Lung (tissue), 12 donors: ENCODE data around the gene PTH2. TPM values are rescaled to one million over a fixed set of nuclear protein-coding genes. Genes with fewer than 3 reads are reported as not detected.
A peak's percentile ranks its signal among the peaks of the same experiment; 100 is the strongest.

Source experiments
- ATAC-seq: fragments of 200-7000 bp; cut with Tn5 transposase; one replicate; pipeline ENCODE4 v1.9.1; 2020; ENCODE audit warnings: moderate number of reproducible peaks; ENCODE audit not compliant: insufficient read depth, low FRiP score
- DNase-seq, 3 donors: peaks; one replicate each; pipeline ENCODE4 v3.0.0-alpha.2; 2013 to 2017
- H3K27ac ChIP-seq, 2 donors: one replicate each; pipeline ENCODE4 v1.5.1; 2013; ENCODE audit warnings: mild to moderate bottlenecking in 2 of 2, moderate library complexity in 2 of 2, control low read depth in 1 of 2, inconsistent platforms in 1 of 2, low read depth in 1 of 2, low read length in 1 of 2
- H3K27me3 ChIP-seq, 3 donors: one replicate each; pipeline ENCODE4 v1.5.1; 2013; ENCODE audit warnings: low read length in 2 of 3; ENCODE audit not compliant: control insufficient read depth in 3 of 3, insufficient read depth in 3 of 3
- H3K36me3 ChIP-seq, 4 donors: one replicate each; pipeline ENCODE4 v1.5.1; 2013; ENCODE audit warnings: low read length in 4 of 4, mild to moderate bottlenecking in 1 of 4, moderate library complexity in 1 of 4; ENCODE audit not compliant: control insufficient read depth in 4 of 4, insufficient read depth in 4 of 4
- H3K4me1 ChIP-seq, 5 donors: one replicate each; pipeline ENCODE4 v1.5.1; 2013; ENCODE audit warnings: low read length in 5 of 5, mild to moderate bottlenecking in 2 of 5, moderate library complexity in 1 of 5; ENCODE audit not compliant: control insufficient read depth in 5 of 5, insufficient read depth in 5 of 5
- H3K4me3 ChIP-seq: one replicate; pipeline ENCODE4 v1.5.1; 2013; ENCODE audit warnings: mild to moderate bottlenecking, control low read depth, moderate library complexity
- H3K9ac ChIP-seq, 2 donors: one replicate each; pipeline ENCODE4 v1.5.1; 2013; ENCODE audit warnings: low read length in 2 of 2, control low read depth in 1 of 2; ENCODE audit not compliant: insufficient read depth in 1 of 2
- H3K9me3 ChIP-seq, 4 donors: one replicate each; pipeline ENCODE4 v1.5.1; 2013; ENCODE audit warnings: low read length in 3 of 4, mild to moderate bottlenecking in 1 of 4, moderate library complexity in 1 of 4; ENCODE audit not compliant: control insufficient read depth in 4 of 4, insufficient read depth in 3 of 4
- WGBS, 2 donors: extraction: QIAGEN DNeasy Blood & Tissue Kit; methylation state at CpG; one replicate each; pipeline ENCODE4 v1.1.7; 2013; 5-methylcytosine and 5-hydroxymethylcytosine counted together
- polyA plus RNA-seq, 2 donors: library from polyadenylated mRNA; stranded (reverse); fragments of 200-250 nt; gene quantifications; one replicate each; pipeline ENCODE4 v1.2.1, GENCODE V29; 2013
- total RNA-seq, 2 donors: library from RNA; depleted of rRNA in 1 of 2; stranded (reverse); fragments of >200 nt in 1 of 2; gene quantifications; one replicate each; pipeline ENCODE4 v1.2.1, GENCODE V29; 2014 to 2021
- TF ChIP-seq, protein P1 (sequence below): IDR thresholded peaks from 2 replicates; pipeline ENCODE4 v1.5.1; 2012; ENCODE audit warnings: mild to moderate bottlenecking; ENCODE audit errors: control extremely low read depth, extremely low read depth
- donor health status: control.
- donor health status: control.
- donor health status: Bipolar disorder and iron deficiency.
- donor health status: healthy.
- donor health status: DM: yes; HTN: yes; CAD: no.

The PTH2 gene
- total and polyA plus RNA-seq, 4 donors = not detected

DNA sequence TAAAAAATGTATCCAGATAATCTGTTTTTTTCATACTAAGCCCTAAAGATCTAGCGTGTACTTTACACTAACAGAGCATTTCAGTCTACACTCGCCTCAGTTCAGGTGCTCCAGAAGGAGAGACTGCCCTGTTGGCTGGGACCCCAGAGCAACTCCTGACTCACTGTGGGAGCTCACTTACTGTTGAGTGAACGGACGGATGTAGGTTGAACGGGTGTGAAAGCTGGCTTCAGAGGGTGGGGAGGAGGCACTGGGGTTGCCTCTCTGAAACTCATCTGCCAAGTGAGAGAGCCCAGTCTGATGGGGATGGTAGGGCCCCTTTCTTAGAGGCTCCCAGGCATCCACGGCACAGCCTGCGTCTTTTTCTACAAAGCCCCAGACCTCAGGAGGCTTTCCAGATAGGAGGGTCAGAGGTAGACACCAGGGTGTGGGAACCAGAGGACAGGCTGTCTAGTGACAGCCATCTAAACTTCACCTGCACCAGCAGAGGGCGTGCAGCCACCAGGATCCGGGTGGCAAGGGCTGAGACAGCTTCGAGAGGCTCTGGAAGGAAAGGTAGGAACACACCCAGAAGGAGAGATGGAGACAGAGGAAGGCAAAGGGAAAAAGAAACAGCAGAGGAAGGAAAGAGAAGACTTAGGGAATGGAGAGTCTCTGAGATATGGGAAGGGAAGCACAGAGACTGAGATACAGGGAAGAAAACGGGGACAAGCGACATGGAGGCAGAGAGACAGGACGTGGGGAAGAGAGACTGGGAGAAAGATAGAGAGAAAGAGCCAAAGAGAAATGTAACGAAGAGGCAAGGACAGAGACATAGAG, 31.5 kb downstream of the PTH2 start:
- no peak overlapping the region for H3K27ac ChIP-seq
- ATAC-seq (peak; percentile 55), DNase-seq (peak; percentile 74 to 79 (median 77))
- peaks cover 0 to 11% (median 5%) of the 10 kb centered on the region in 3 donors for H3K27me3 ChIP-seq
- H3K36me3 ChIP-seq = no peaks in the 10 kb centered on the region
- peaks cover 0 to 2% (median 0%) of the 10 kb centered on the region in 4 donors for H3K9me3 ChIP-seq
- H3K4me3 ChIP-seq = no peak overlapping the region
- H3K9ac ChIP-seq = no peak overlapping the region
- WGBS, 2 donors = 26 to 29% methylated on average over 14 of the region's 14 CpGs
- TF ChIP-seq, protein P1, sequence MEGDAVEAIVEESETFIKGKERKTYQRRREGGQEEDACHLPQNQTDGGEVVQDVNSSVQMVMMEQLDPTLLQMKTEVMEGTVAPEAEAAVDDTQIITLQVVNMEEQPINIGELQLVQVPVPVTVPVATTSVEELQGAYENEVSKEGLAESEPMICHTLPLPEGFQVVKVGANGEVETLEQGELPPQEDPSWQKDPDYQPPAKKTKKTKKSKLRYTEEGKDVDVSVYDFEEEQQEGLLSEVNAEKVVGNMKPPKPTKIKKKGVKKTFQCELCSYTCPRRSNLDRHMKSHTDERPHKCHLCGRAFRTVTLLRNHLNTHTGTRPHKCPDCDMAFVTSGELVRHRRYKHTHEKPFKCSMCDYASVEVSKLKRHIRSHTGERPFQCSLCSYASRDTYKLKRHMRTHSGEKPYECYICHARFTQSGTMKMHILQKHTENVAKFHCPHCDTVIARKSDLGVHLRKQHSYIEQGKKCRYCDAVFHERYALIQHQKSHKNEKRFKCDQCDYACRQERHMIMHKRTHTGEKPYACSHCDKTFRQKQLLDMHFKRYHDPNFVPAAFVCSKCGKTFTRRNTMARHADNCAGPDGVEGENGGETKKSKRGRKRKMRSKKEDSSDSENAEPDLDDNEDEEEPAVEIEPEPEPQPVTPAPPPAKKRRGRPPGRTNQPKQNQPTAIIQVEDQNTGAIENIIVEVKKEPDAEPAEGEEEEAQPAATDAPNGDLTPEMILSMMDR = peak; percentile 90
- no peaks in the 10 kb centered on the region for H3K4me1 ChIP-seq

DNA sequence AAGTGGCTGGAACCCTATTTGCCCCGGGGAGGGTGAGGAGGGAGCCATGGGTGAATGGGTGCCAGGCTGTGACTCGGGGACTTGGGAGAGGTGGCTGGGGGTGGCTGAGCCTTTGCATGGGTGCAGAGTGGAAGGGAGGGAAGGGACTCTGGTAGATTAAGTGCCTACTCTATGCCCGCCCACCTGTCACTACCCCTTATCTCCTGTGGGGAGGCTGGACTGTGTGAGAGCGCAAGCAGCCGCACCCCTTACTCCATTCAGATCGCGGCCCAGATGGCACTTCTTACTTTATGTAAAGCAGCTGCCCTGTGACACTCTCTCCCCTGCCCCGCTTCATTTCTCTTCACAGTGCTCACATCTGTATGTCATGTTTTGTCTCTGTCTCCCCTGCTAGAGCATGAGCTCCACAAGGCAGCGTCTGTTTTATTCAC, 32.3 kb downstream of the PTH2 start:
- H3K4me1 ChIP-seq = no peaks in the 10 kb centered on the region
- TF ChIP-seq, protein P1 = no peak
- DNase-seq (no peak), ATAC-seq (no peak)
- H3K27me3 ChIP-seq = peaks cover 0 to 11% (median 5%) of the 10 kb centered on the region in 3 donors
- no peak overlapping the region for H3K27ac ChIP-seq
- no peak overlapping the region for H3K9ac ChIP-seq
- no peaks in the 10 kb centered on the region for H3K36me3 ChIP-seq
- H3K4me3 ChIP-seq = no peak overlapping the region
- H3K9me3 ChIP-seq = peaks cover 0 to 2% (median 0%) of the 10 kb centered on the region in 4 donors
- 58 to 69% methylated on average over 9 of the region's 9 CpGs for whole genome bisulfite sequencing, 2 donors

DNA sequence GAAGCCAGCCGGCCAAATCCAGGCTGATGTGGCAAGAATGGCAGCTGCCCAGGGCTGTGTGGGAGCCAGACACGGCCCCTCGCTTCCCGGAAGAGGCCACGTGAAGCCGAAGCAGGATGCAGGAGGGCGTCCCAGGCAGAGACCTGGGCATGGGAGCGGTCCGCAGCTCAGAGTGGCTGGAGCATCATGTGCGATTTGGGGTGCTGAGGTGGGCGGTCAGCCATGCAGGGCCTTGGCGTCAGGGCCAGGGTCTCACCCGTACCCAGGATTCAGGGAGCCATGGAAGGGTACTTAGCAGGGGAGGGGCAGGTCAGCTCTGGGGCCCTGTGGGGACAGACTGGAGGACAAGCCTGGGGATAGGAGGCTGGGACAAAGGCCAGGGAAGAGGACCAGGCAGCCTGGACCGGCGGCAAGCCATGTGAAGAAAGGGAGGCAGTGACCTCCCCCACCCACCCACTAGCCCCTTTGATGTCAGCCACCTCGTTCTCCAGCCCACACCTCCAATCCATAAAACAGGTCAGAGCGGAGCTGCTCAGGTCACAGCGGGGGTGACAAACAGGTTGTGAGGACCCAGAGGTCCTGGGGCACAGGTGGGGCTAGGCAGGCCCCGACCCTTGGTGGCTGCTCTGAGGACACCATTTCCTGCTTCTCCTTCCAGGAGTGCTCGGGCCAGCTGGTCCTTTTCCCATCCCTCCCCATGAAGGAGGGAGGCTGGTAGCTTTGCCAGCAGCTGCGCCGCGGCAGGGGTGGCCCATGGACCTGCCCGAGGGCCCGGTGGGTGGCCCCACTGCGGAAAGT, 32.9 kb downstream of the PTH2 start:
- TF ChIP-seq, protein P1 = no peak
- peaks cover 0 to 11% (median 5%) of the 10 kb centered on the region in 3 donors for H3K27me3 ChIP-seq
- peaks cover 0 to 2% (median 0%) of the 10 kb centered on the region in 4 donors for H3K9me3 ChIP-seq
- no peak overlapping the region for H3K4me3 ChIP-seq
- H3K27ac ChIP-seq = no peak overlapping the region
- WGBS, 2 donors = 74 to 83% methylated on average over 26 of the region's 26 CpGs
- ATAC-seq (no peak), DNase-seq (no peak)
- H3K4me1 ChIP-seq = no peaks in the 10 kb centered on the region
- H3K36me3 ChIP-seq = no peaks in the 10 kb centered on the region
- H3K9ac ChIP-seq = no peak overlapping the region
